AML-193 (cell line): ENCODE data around the gene FRAS1.

ENCODE experiments used
- DNase-seq, 2 experiments: peaks; one replicate each; lab custom pipeline; 2025; lab: John Stamatoyannopoulos, UW

The FRAS1 gene

DNA sequence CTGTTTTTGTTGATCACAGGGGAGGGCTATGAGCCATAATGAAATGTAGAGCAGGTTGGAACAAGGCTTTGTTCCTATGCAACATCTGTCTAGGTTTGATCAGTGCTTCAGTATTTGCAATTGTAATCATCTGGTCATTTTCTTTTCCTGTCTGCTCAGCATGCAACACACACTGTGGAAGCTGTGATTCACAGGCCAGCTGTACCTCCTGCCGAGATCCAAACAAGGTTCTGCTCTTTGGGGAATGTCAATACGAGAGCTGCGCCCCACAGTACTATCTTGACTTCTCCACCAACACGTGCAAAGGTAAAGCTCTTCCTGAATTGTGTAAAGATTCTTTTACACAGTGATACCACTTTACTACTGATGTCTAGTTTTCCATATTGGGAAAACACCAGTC lies 312.6 kb downstream of the FRAS1 start:
- DNase-seq = no peak

DNA sequence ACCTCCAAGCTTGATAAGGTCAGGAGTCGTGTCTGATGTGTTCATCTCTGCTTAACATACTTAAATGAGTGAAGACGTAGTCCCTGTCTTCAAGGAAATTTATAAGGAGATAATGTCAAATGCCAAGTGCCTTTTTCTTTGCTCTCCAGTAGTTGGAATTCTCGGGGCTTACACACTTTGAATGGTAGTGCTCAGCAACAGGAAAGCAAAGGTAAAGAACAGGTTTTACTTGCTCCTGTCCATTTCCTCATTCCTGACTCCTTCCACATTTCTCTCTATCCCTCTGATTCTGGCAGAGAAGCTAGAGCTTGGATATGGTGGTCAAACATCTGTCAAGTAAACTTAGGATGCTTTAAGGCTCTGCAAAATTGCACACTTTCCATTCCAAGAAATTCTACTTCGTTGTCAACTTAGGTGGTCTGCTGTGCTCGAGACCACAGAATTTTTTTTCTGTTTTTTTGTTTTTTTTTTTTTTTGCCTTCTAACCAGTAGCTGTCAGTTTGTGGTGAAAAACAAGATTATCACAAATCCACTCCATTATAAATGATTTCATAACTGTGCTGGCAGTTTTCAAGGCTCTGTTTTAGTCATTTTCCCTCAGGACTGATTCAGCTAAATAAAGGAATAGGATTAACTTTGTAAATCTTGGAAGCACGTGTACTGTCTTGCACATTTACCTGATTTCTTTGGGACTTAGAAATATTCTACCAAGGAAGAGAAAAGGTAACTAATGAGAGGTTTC lies 313.7 kb downstream of the FRAS1 start:
- no peak for DNase-seq

DNA sequence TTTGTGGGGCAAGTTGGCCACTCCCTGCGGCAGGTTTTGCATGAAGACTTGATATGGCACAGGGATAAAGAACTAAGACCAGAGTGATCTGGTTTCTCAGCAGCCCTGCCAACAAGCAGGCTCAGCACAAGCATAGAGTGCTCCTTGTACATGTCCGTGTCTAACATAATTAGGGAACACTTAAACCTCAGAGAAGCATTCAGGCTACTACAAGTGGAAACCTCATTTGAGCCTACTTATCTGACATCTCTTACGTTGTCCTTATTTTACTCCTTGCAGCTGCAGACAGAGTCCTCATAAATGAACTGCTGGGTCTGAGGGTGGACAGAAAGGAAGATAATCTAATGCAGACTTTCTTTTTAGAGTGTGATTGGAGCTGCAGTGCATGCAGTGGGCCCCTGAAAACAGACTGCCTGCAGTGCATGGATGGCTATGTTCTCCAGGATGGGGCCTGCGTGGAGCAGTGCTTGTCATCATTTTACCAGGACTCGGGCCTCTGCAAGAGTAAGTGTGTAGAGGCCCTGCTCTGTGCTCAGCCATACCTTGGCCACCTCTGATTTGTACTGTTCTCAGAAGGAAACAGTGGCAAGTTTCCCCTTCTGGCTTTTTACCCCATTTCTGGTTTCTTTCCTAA lies 315.3 kb downstream of the FRAS1 start:
- DNase-seq = no peak

DNA sequence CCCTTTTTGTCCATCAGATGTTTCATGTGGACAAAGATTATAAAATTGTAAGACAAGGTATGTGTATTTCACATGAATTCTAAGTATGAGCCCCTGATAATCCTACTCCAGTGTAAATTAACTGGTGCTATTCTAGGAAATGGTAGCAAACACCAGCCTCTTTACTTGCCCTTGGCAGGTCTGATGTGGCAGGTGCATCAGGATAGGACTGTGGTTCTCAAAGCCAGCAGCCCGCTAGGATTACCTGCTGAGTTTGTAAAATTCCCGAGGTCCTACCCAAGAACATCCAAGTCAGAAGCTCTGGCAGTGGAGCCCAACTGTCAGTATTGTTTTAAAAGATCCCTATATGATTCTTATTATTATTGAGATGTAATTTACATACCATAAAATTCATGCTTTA lies 320.4 kb downstream of the FRAS1 start:
- DNase-seq = no peak

DNA sequence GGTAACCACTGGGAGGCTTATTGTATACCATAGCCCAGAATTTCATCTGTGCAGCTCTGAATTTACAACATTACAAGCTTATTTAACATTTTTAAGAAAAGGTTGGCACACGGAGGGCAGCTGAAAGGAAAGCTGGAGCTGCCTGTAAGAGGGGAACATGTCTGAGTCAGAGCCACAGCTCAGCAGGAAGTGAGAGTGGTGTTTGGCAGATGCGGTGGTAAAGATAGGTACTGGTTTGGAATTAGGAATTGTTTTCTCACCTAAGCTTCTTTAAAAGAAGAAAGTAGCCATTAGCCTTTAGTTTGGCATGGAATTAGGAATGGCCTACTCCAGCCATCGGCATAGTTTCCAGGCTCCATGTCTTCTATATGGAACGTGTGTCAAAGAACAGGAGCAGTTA lies 321.9 kb downstream of the FRAS1 start:
- no peak for DNase-seq

DNA sequence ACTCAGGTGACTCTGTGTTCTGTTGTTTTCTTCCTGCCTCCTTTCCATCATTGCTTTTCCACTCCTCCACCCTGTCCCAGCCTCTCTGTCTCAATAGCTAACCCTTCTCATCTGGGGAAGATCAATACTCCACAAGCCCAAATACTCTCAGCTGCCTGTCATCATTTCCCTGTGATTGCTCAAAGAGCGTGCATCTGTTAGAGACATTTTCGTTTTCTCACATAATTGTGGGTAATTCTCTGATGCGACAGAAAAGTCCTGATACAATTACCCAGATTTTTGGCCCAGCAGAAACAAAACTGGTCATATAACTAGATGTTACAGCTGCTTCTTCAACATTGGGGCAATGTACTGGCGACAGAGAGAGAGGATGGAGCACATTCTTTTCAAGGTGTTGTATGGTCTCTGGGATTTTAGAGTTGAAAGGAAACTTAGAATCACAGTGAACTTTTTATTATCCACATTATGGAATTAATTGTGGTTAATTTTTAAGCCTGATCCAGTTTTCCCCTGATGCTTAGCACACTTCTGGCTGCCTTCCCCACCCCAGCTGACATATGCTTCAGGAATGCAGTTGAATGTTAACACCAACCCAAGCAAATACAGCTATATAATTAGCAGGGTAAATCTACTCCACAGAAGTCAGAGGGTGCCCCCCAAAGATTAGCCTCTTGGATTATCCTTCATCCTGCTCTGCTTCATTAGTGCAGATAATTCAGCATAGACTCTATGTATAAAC lies 323.0 kb downstream of the FRAS1 start:
- no peak for DNase-seq

DNA sequence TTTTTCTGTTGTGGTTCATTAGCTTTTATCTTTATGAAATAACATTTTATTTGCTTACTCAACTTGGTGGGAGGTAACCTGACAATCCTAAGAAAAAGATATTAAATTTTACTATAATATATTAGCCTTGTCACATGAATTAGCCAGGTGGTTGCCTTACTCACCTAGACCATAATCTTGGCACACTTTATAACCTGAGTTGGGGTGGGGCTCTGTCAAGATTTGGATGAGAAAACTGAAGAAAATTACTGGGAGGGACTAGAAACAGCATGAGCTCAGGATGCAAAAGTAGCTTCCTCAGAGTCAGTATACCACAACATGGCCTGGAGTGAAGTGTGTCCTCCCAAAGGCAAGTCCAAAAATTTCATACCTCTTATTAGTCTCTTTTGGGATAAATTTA lies 329.6 kb downstream of the FRAS1 start:
- DNase-seq = no peak

DNA sequence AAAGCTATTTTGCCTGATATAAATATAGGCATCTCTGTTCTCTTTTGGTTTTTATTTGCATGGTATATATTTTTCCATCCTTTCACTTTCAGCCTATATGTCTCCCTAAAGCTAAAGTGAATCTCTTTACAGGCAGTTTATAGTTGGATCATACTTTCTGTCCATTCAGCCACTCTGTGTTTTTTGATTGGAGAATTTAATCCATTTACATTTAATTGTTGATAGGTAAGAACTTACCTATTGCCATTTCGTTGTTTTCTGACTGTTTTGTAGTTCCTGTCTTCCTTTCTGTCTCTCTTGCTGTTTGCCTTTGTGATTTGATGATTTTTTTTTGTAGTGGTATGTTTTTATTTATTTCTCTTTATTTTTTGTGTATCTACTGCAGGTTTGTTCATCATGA lies 338.5 kb downstream of the FRAS1 start:
- DNase-seq = no peak

DNA sequence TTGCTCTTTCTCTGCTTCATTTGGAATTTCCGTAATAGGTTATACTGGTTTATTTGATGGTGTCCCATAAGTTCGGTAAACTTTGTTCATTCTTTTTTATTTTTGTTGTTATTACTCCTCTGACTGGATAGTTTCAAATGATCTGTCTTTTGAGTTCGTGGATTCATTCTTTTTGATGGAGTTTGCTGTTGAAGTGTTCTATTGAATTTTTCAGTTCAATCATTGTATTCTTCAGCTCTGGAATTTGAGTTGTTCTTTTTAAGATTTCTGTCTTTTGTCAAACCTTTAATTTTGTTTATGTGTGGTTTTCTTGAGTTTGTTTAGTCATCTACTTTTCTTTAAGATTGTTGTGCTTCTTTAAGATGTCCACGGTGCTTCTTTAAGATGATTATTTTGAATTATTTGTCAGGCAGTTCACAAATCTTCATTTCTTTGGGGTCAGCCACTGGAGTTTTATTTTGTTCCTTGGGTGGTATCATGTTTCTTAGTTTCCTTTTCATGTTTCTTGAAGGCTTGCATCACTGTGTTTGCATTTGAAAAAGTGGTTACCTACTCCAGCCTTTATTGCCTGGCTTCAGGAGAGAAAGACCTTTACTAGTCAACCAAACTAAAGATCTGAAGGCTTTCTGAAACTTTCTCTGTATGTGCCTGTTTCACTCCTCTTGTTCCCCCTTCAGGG lies 339.6 kb downstream of the FRAS1 start:
- DNase-seq = no peak

DNA sequence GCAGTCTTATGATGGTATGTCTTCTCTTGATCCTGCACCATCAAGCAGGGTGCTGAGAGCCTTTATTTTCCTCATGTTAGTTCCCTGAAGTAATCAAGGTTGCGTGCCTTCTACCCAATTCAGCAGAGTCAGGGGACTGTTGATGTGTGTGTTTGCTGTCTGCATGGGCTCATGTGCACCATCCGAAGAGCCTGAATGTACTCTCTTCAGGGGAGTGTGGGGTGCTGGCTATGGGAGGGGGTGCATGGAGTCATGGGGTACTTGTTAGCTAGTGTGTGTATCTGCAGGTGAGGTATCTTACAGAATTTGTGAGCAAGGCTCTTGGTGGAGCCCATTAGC lies 340.1 kb downstream of the FRAS1 start:
- DNase-seq = no peak

DNA sequence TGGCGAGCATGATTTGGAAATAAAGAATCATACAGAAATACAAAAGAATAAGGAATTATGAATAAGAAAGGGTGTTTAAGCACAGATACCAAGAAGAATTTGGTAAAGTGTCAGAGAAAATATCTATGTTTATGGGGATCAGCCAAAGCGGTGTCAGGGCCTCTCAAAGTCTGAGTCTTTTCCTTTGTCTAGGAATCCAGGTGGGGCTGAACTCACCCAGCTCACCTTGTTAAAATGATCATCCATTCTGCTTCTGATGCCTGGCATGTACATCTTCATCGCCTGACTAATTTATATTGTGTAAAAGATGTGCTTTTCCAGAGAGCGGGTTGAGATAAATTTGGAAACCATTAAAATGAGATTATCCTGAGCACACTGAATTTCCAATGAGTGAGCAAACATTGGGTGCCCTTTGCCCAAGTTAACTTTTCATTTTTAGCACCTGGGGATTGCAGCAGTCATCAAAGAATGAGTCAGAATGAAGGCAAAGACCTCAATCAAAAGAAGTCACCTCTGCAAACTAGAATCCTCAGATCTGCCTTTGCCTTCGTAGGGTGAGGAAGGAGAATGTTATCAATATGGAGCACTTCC lies 352.6 kb downstream of the FRAS1 start:
- DNase-seq = no peak

DNA sequence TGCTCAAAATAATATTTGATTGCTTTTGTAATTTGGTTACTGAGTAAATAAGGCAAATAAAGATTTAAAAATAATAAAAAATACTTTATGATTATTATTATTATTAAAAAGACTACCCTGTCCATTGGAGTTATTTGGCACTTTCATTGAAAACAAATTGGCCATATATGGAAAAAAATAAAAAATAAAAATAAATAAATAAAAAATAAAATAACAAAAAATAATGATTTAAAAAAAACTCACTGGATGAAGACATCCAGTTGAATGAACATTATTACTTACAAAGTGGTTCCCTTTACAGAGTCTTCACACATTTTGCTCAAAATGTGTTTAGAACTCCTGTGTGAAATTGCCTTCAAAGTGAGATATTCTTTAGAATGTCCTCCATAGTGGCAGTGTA lies 353.1 kb downstream of the FRAS1 start:
- DNase-seq = no peak

DNA sequence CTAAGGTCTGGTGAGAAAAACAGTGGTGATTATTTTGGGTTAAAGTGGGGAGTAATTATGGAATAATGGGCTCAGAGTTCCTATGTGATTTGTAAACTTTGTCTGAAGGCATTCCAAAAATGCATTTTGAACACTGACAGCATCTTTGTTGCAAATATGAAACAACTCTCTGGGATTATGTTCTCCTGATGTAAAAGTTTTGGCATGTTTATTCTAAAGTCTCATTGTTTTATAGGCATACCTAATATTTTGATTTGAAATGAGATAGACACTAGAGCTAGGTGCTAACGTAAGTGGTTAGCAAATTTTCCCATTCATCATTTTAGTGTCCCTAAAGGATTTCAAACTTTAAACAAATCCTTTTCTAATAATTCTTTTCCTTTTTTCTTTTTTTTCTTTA lies 353.6 kb downstream of the FRAS1 start:
- DNase-seq = no peak

DNA sequence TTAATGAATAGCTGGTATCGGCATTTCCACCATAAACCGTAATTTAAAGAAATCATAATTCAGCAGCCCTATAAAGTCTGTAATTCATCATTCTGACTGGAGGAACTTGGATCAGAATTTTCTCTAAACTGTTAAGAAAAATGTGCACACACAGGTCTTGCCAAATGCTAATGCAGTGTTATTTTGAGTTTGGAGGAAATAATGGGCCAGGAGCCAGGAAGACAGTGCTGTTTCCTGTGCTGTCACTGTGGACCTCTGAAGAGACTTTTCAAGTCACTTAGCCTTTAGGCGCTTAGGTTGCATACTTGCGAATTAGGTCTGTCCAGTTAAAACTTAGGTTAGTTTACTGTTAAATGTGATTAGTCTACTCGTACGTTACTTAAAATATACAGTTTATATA lies 357.0 kb downstream of the FRAS1 start:
- no peak for DNase-seq

DNA sequence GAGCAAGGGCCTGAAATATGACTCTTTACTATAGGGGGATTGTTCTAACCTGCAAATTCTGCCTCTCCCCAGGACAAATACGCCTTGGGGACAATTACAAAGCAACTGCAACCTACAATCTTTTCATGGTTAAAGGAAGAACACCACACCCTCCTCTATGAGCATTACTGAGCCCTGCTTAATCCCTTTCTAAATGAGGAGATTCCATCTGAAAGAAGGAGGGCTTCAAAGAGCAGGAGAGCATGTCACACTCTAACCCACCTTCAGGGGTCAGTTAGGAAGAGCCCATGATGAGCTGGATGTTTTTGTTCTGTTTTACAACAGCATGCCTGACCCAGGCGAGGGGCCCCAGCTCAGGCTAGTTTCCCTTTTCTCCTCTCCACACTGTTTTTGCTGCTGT lies 360.5 kb downstream of the FRAS1 start:
- DNase-seq = no peak

DNA sequence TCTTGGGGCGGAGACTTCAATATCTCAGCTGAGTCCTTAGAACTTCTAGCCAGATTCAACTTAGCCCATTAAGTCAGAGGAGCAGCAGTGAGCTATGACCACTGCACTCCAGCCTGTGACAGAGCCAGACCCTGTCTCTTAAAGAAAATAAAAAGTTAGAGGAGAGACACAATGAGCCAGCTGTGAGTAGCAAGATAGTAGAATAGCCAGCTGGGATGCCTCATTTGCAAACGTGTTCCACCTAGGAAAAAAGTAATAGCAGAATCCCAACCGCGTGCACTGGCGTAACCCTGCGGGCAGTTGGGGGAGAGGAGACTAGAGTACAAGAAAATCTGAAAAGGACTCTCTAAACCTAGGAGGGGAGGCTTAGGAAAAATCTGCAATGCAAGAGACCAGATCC lies 361.3 kb downstream of the FRAS1 start:
- no peak for DNase-seq

DNA sequence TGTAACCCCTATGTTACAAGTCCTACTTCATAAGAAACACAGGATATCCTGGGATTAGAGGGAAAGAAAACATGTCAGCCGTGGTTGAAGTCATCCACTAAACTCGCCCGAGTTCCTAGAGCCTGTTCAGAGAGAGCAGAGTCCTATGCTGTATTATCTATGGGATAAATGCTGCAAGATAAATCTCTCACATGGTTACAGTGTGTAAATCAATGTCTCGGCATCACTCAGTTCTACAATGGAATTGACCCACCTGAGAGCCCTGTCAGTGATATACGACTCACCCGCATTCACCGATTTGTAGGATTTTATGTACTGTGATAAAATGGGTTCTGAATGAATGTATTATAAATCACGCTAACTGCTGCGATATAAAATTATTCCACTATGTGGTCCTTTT lies 366.7 kb downstream of the FRAS1 start:
- no peak for DNase-seq

DNA sequence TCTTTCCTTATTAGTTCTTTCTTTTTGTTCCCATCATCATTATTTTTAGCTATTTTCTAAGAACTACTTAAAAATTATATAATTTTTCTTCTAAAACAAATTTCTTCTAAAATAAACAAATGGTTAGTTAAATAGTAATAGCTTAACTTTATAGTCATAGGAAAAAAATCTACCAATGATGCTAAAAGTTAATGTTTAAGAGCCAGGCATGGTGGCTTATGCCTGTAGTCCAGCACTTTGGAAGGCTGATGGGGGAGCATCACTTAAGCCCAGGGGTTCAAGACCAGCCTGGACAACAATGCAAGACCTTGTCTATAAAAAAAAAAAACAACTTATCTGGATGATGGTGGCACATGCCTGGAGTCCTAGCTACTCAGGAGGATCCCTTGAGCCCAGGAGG lies 367.3 kb downstream of the FRAS1 start:
- no peak for DNase-seq

DNA sequence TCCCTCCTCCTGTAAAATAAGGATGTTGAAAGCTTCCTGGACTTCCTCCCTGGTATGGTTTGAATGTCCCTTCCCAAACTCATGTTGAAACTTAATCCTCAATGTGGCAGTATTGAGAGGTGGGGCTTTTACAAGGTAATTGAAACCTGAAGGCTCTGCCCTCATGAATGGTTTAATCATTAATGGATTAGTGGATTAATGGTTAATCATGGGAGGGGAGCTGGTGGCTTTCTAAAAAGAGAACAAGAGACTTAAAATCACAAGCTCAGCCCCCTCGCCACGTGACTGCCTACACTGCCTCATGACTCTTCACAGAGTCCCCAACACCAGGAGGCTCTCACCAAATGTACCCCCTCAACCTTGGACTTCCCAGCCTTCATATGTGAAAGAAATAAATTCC lies 369.8 kb downstream of the FRAS1 start:
- no peak for DNase-seq

DNA sequence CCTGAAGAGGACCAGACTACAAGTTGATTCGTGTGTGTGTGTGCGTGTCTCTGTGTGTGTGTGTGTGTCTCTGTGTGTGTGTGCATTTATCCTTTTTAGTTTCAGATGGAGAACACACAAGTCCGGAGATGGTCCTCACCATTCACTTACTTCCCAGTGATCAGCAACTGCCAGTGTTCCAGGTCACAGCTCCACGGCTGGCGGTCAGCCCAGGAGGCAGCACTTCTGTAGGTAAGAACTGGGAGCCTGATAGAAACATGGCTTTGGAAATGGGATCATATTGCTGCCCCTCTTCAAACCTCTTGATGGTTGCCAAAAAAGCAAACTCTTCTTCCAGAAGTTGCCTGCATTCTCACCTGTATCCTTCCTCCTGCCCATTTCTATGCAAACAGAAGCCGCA lies 371.9 kb downstream of the FRAS1 start:
- DNase-seq = no peak

DNA sequence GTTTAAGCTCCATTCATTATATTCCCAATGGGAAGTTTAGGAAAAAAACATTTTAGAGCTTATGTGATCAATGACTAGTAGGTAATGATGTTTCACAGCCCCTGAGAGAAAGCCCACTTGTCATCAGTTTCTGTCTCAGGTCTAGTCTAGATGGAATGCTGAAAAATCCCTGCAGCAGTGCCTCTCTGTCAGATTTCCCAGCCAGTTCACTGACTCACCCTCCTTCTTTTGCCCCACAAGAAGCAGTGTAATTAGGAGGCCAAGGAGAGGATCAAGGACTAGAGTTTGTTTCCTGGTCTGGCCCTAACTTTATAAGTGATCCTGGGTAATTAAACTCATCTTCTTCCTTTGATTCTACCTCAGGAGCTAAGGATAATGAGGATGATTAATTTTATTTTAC lies 375.8 kb downstream of the FRAS1 start:
- DNase-seq = no peak

DNA sequence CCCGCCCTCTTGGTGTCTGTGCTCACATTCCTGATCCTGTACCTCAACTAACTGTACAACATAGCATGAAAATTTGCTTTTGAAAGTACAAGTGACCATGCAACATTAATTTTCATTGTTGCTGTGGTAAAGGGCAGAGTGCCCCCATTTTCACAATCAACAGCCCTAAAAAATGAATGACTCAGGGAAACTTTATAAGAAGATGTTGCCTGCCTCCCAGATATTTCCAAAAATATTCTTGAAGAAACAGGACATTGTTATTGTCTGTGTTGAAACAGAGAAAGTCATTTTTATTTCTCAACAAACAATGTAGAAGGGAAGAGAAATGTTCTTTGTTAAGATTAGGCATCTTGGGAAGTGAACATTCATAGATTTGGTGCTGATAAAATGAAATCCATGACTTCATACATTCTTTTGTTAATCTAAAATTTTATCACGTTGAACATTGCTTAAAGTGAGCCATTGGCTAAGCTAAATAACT lies 380.5 kb downstream of the FRAS1 start:
- no peak for DNase-seq
